Natural killer cell (primary cell): Measurements from ENCODE around the gene KIRREL3. TPM values are rescaled to one million over a fixed set of nuclear protein-coding genes. Genes with fewer than 3 reads are reported as not detected.

ENCODE experiments used
- ATAC-seq, 3 donors: fragments of 150-1000 bp in 2 of 3; fragments of 200-7000 bp in 1 of 3; cut with Tn5 transposase; 1 replicate in 1 of 3; 2 replicates in 2 of 3; pipeline ENCODE4 v1.10.0; 2021; ENCODE audit warnings: mild to moderate bottlenecking in 2 of 3, moderate library complexity in 2 of 3
- DNase-seq, 2 donors: peaks; one replicate each; pipeline versions ENCODE4 v3.0.0 to v3.0.0-alpha.2; 2013 to 2021; ENCODE audit warnings: mixed read lengths in 1 of 2
- H3K27ac ChIP-seq: one replicate; pipeline ENCODE4 v1.5.1; 2013; ENCODE audit warnings: mild to moderate bottlenecking, low read length
- H3K27me3 ChIP-seq: one replicate; pipeline ENCODE4 v1.6.1; 2013; ENCODE audit warnings: low read length; ENCODE audit not compliant: control insufficient read depth, insufficient read depth
- H3K36me3 ChIP-seq: one replicate; pipeline ENCODE4 v1.6.1; 2013; ENCODE audit warnings: low read length; ENCODE audit not compliant: control insufficient read depth, insufficient read depth
- H3K4me1 ChIP-seq: one replicate; pipeline ENCODE4 v1.6.1; 2013; ENCODE audit warnings: low read length; ENCODE audit not compliant: control insufficient read depth, insufficient read depth
- H3K4me3 ChIP-seq: one replicate; pipeline ENCODE4 v1.5.1; 2013; ENCODE audit warnings: low read length
- H3K9me3 ChIP-seq: one replicate; pipeline ENCODE4 v1.6.1; 2013; ENCODE audit warnings: low read length; ENCODE audit not compliant: control insufficient read depth, insufficient read depth
- H3K27ac Mint-ChIP-seq, 2 donors: one replicate each; pipeline ENCODE4 v1.8.0; 2022; ENCODE audit warnings: mild to moderate bottlenecking in 2 of 2, mixed read lengths in 2 of 2, moderate library complexity in 1 of 2
- H3K27me3 Mint-ChIP-seq, 2 donors: one replicate each; pipeline ENCODE4 v1.8.0; 2022; ENCODE audit warnings: low read depth in 2 of 2, mixed read lengths in 2 of 2
- H3K36me3 Mint-ChIP-seq: one replicate; pipeline ENCODE4 v1.8.0; 2022; ENCODE audit warnings: mixed read lengths
- H3K4me1 Mint-ChIP-seq, 2 donors: one replicate each; pipeline ENCODE4 v1.8.0; 2022; ENCODE audit warnings: mixed read lengths in 2 of 2
- H3K4me3 Mint-ChIP-seq: one replicate; pipeline ENCODE4 v1.8.0; 2022; ENCODE audit warnings: mild to moderate bottlenecking, moderate library complexity, mixed read lengths
- H3K9me3 Mint-ChIP-seq, 2 donors: one replicate each; pipeline ENCODE4 v1.8.0; 2022; ENCODE audit warnings: mixed read lengths in 2 of 2
- CTCF ChIP-seq: fragments of 200-600 bp; IDR thresholded peaks from one replicate; pipeline ENCODE4 v1.8.0; 2022; ENCODE audit warnings: antibody characterized with exemption
- WGBS: methylation state at CpG from one replicate; pipeline ENCODE4 v1.1.7; 2013; ENCODE audit warnings: missing lambda C conversion rate; ENCODE audit not compliant: insufficient coverage; 5-methylcytosine and 5-hydroxymethylcytosine counted together
- intact Hi-C: fragments of 100-400 bp; cut with micrococcal nuclease; formaldehyde crosslinking; loops from one replicate; pipeline ENCODE4 v1.14.2; 2022
- total RNA-seq, 4 donors: library from RNA; stranded (reverse); fragments of 120-200 nt in 1 of 4; gene quantifications; one replicate each; pipeline versions ENCODE4 v1.2.3 to v1.2.4, GENCODE V29; 2013 to 2022

KIRREL3 gene
- total RNA-seq, 3 donors from 2014 or later (not counting 1 experiment from before 2014, with no cell fraction given), result not detected

GRCh38 chr11:126920833-126921232 is 79.7 kb downstream of the KIRREL3 start:
- 95% methylated on average over 4 of the region's 4 CpGs for WGBS
- Mint-ChIP-seq H3K4me3 (no peak overlapping the region), H3K27ac (no peak overlapping the region), H3K4me1 (no peaks in the 10 kb centered on the region), H3K27me3 (peaks cover 2 to 5% of the 10 kb centered on the region in 2 donors), H3K36me3 (no peaks in the 10 kb centered on the region), H3K9me3 (no peaks in the 10 kb centered on the region)
- TF ChIP-seq CTCF, result no peak
- Histone ChIP-seq H3K4me1 (no peaks in the 10 kb centered on the region), H3K36me3 (no peaks in the 10 kb centered on the region), H3K27ac (no peak overlapping the region), H3K4me3 (no peak overlapping the region), H3K9me3 (no peaks in the 10 kb centered on the region), H3K27me3 (no peaks in the 10 kb centered on the region)
- intact Hi-C loops, result no loop called here
- DNase-seq (no peak), ATAC-seq (no peak)

- no peak overlapping the region for H3K27ac Mint-ChIP-seq
- Histone ChIP-seq H3K4me3 (no peak overlapping the region), H3K4me1 (no peaks in the 10 kb centered on the region), H3K9me3 (no peaks in the 10 kb centered on the region), H3K36me3 (no peaks in the 10 kb centered on the region), H3K27me3 (no peaks in the 10 kb centered on the region), H3K27ac (no peak overlapping the region)
- no peak for ATAC-seq
- no peak for TF ChIP-seq CTCF
- 70% methylated on average over 3 of the region's 3 CpGs for WGBS
- H3K9me3 Mint-ChIP-seq, result no peaks in the 10 kb centered on the region
- no peaks in the 10 kb centered on the region for H3K4me1 Mint-ChIP-seq
- peaks cover 2 to 5% of the 10 kb centered on the region in 2 donors for H3K27me3 Mint-ChIP-seq
- no peaks in the 10 kb centered on the region for H3K36me3 Mint-ChIP-seq
- DNase-seq, result no peak
- intact Hi-C loops, result no loop called here
- H3K4me3 Mint-ChIP-seq, result no peak overlapping the region
These were observed 81.3 kb downstream of the KIRREL3 start for GRCh38 chr11:126919147-126919823.

- no CpG with 5 or more reads among the region's 1 CpG for WGBS
These were observed 82.0 kb downstream of the KIRREL3 start for GRCh38 chr11:126918556-126918955.

More at GRCh38 chr11:126918556-126918955, 82.0 kb downstream of the KIRREL3 start:
- DNase-seq, result no peak
- H3K36me3 Mint-ChIP-seq, result no peaks in the 10 kb centered on the region
- no peaks in the 10 kb centered on the region for H3K4me1 Mint-ChIP-seq
- peaks cover 2 to 5% of the 10 kb centered on the region in 2 donors for H3K27me3 Mint-ChIP-seq
- ATAC-seq, result no peak
- H3K4me3 Mint-ChIP-seq, result no peak overlapping the region
- Histone ChIP-seq H3K27me3 (no peaks in the 10 kb centered on the region), H3K4me1 (no peaks in the 10 kb centered on the region), H3K27ac (no peak overlapping the region), H3K4me3 (no peak overlapping the region), H3K9me3 (no peaks in the 10 kb centered on the region), H3K36me3 (no peaks in the 10 kb centered on the region)
- intact Hi-C loops, result no loop called here
- no peak for TF ChIP-seq CTCF
- no peak overlapping the region for H3K27ac Mint-ChIP-seq
- no peaks in the 10 kb centered on the region for H3K9me3 Mint-ChIP-seq
